ENCODE results near the gene PRCD.

The PRCD gene

DNA sequence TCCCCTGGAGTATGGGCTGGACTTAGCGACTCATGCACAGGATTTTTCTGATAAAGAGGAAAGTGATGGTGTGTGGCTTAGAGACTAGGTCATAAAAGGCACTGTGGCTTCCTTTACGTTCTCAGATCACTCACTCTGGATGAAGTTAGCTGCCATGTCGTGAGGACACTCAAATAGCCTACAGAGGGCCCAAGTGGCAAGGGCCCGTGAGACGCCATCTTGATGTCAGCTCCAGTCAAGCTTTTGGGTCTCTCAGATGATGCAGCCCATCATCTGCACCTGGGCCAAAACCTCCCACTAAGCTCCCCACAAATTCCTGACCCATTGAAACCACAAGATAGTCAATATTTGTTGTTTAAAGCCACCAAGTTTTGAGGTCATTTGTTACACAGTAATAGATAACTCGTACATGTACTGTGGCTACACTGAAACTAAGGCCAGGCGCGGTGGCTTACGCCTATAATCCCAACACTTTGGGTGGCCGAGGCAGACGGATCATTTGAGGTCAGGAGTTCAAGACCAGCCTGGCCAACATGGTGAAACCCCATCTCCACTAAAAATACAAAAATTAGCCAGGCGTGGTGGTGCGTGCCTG lies 31.1 kb downstream of the PRCD start:
- no peak for DNase-seq (ENCODE audit: low spot score)

- no peak for DNase-seq (ENCODE audit: low spot score)
These were observed 32.5 kb downstream of the PRCD start for GRCh38 chr17:76572201-76572910.

- DNase-seq (ENCODE audit: low spot score), result no peak
These were observed 33.3 kb downstream of the PRCD start for GRCh38 chr17:76573096-76573495.

DNA sequence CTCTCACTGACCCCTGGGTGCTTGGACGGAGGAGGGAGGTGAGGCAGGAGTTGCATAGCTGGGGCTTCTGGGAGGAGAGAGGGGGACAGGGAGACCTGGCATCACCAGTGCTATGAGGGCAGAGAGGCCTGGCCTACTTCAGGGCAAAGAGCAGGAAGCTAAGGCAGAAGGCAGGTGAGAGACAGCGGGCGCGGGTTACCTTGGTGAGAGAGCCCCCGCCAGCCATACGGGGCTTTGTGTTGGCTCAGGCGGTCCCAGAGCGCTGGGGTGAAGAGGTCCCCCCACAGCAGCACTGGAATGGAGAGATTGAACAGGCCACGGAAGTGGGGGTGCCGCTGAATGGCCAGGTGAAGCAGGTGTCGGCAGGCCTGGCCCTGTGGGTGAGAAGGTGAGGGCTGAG lies 34.3 kb downstream of the PRCD start:
- DNase-seq (ENCODE audit: low spot score), result no peak

DNA sequence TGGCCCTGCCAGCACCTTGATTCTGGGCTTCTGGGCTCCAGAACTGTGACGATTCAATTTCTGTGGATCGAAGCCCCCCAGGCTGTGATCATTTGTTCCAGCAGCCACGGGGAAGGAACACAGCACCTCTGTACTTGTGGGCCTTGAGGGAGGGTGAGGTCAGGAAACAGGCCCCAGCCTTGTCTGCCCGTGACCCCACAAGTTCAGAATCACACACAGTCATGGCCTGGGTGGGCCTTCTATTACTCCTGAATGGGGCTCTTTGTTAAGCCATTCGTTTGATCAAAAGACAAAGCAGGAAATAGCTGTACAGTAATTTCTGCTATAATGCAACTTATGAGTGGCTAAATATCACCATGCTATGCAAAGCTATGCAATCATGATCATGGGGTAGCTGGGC lies 35.7 kb downstream of the PRCD start:
- DNase-seq (ENCODE audit: low spot score), result no peak

DNA sequence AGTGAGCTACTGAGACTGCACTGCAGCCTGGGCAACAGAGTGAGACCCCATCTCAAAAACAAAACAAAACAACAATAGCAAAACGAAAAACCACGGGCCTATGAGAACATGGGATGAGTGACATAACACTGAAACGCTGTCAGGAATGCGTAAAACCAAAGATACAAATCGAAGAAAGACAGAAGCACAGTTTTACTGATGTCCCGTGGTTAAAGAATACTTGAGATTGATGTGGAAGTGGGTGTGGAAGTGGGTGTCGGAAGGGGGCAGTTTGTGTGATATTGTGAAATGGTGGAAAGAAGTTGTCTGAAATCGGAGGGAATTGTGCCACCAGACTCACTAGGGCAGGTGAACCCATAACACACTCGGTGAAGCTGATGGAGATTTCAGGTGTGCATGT lies 36.3 kb downstream of the PRCD start:
- no peak for DNase-seq (ENCODE audit: low spot score)

DNA sequence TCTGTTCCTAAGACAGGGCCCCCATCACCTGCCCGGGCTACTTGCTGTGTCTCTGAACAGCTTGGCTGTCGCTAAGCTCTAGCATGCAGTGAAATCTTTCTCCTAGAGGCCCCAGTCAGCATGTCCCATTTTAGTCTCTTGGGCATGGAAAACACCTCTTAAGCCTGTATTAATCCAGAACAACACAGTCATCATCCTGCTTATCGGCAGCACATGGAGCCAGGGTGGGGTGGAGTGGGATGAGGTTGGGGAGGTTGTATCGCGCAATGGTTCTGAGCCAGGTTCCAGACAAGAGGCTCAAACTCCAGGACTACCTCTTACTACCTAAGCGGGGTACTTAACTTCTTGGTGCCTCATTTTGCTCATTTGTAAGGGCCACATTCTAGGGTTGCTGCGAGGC lies 38.0 kb downstream of the PRCD start:
- DNase-seq (ENCODE audit: low spot score), result no peak

DNA sequence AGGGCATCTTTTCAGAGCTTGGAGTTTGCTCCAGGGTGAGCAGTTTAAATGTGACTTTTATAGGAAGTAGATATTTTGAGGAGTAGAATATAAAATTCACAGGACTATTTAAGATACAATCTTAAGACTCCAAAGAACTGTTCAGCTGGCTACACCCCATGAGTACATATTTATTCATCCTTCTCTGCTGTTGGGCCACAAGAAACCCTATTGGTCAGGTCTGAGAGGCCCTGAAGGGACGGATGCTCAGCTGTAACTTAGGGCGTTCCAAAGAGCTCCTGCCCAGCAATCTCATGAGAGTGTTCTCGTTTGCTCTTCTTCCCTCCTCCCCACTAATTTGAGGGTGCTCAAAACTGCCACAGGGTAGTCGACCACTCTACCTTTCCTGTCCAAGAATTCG lies 38.5 kb downstream of the PRCD start:
- no peak for DNase-seq (ENCODE audit: low spot score)

- no peak for DNase-seq (ENCODE audit: low spot score)
These were observed 39.4 kb downstream of the PRCD start for GRCh38 chr17:76579281-76579680.

DNA sequence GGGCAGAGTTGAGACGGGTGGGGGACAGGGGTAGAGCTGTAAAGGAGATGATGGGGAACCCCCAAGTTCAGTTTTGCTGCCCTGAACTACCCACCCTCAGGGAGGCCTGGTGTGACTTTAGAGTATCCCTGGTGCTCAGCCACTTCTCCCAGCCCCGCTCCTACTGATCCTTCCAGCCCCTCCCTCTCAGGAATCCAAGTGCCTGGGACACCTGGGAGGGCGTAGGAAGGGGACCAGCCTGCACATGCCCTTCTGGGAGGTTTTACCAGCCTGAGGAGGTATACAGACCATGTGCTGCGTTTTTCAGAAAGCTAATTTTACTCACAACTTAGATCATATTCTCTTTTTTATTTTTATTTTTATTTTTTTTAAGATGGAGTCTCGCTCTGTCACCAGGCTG lies 41.7 kb downstream of the PRCD start:
- no peak for DNase-seq (ENCODE audit: low spot score)

GRCh38 chr17:76582660-76583059 lies 42.8 kb downstream of the PRCD start:
- no peak for DNase-seq (ENCODE audit: low spot score)

GRCh38 chr17:76584427-76585032 lies 44.7 kb downstream of the PRCD start:
- no peak for DNase-seq (ENCODE audit: low spot score)

GRCh38 chr17:76585033-76585648 lies 45.3 kb downstream of the PRCD start:
- DNase-seq (ENCODE audit: low spot score), result peak; percentile 59

- peak; percentile 66 for DNase-seq (ENCODE audit: low spot score)
These were observed 46.1 kb downstream of the PRCD start, which contains the start of gene ST6GALNAC2 for GRCh38 chr17:76585649-76586593. Gene ST6GALNAC2, minus strand, starts transcription at chr17:76585860. Its CDS starts 52 bp downstream, at chr17:76585808.

- DNase-seq (ENCODE audit: low spot score), result no peak
These were observed 47.1 kb downstream of the PRCD start for GRCh38 chr17:76586741-76587487.

GRCh38 chr17:76588182-76588581 lies 48.3 kb downstream of the PRCD start:
- no peak for DNase-seq (ENCODE audit: low spot score)

GRCh38 chr17:76593384-76593826 lies 53.6 kb downstream of the PRCD start:
- DNase-seq (ENCODE audit: low spot score), result no peak

DNA sequence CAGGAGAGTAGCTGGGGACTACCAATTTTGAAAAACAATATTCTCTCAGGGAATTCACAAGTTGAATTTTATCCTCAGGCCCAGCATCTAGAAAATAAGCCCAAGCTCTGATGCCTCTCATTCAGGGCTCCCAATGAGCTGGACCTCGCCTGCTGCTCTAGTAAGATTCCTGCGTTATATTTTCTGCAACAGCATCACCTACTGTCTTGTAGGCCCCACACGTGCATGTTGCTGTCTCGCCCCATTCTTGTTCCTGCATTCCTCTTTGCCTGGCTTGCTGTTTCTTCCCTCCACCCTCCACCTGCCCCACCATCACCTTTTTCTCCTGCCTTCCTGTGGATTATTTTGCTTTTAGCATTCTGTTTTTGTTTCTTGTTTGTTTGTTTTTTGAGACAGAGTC lies 54.1 kb downstream of the PRCD start:
- no peak for DNase-seq (ENCODE audit: low spot score)

DNA sequence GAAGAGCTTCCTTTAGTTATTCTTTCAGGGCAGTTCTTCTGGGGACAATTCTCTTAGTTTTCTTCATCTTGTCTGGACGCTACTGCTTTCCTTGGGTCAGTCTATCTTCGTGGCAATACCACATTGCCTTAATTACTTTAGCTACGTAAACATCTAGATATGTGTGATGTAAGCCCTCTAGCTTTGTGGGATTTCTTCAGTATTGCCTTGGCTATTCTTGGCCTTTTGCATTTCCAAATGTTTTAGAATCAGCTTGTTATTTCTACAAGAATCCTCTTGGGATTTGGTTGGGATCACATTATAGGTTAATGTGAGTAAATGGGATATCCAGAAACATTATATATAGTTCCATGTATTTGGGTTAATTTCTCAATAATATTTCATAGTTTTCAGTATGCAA lies 54.8 kb downstream of the PRCD start:
- no peak for DNase-seq (ENCODE audit: low spot score)

Data from GM03348 (cell line).